Measurements from ENCODE around the gene SLC1A7.

- TF ChIP-seq CTCF (IDR thresholded peaks at IDR 0.05; ENCODE audit: low read depth, low read length, poor library complexity, severe bottlenecking): no peak
- TF ChIP-seq EZH2phosphoT487 (IDR thresholded peaks at IDR 0.05; ENCODE audit: borderline replicate concordance, low read length): no peak
These were observed 49.0 kb downstream of the SLC1A7 start for GRCh38 chr1:53093451-53093754.
